ENCODE measurements around the gene STAC2. TPM values are rescaled to one million over a fixed set of nuclear protein-coding genes. Genes with fewer than 3 reads are reported as not detected.

Gene STAC2
- total and polyA plus RNA-seq, 2 of the 13 experiments (the other 11 are each of a cell fraction or from before 2014, with no cell fraction given) = not detected

GRCh38 chr17:39181303-39181702 is 44.4 kb downstream of the STAC2 start (continued):
- TF ChIP-seq SAFB2 (CRISPR knock-in tag; IDR thresholded peaks at IDR 0.05; ENCODE audit: borderline replicate concordance, low read depth) (no peak), ZC3H4 (CRISPR knock-in tag; IDR thresholded peaks at IDR 0.05; ENCODE audit: borderline replicate concordance) (no peak), AKAP8 (CRISPR knock-in tag; IDR thresholded peaks at IDR 0.05) (no peak), ZNF496 (CRISPR knock-in tag; IDR thresholded peaks at IDR 0.05; ENCODE audit: insufficient replicate concordance) (no peak), SKI (IDR thresholded peaks at IDR 0.05; ENCODE audit: partially characterized antibody) (no peak), ZNF562 (CRISPR knock-in tag; IDR thresholded peaks at IDR 0.05; ENCODE audit: borderline replicate concordance) (no peak)
- TF ChIP-seq, protein P1, sequence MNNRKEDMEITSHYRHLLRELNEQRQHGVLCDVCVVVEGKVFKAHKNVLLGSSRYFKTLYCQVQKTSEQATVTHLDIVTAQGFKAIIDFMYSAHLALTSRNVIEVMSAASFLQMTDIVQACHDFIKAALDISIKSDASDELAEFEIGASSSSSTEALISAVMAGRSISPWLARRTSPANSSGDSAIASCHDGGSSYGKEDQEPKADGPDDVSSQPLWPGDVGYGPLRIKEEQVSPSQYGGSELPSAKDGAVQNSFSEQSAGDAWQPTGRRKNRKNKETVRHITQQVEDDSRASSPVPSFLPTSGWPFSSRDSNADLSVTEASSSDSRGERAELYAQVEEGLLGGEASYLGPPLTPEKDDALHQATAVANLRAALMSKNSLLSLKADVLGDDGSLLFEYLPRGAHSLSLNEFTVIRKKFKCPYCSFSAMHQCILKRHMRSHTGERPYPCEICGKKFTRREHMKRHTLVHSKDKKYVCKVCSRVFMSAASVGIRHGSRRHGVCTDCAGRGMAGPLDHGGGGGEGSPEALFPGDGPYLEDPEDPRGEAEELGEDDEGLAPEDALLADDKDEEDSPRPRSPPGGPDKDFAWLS (CRISPR knock-in tag; IDR thresholded peaks at IDR 0.05; ENCODE audit: borderline replicate concordance) = no peak

DNA sequence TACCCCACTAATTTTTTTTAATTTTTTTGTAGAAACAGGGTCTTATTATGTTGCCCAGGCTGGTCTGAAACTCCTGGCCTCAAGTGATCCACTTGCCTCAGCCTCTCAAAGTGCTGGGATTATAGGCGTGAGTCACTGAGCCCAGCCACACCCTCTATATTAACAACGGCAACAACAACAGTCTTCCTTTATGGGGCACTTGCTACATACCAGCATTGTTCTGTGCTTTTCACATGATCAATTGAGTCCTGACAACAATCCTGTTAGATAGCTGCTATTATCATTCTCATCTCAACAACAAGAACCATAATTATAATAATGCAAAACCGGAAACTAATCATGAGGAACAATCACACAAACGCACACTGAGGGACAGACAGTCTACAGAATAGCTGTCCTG is 47.2 kb downstream of the STAC2 start:
- H3K9ac ChIP-seq (ENCODE audit: insufficient read depth, low read depth, low read length) = no peak overlapping the region
- H4K20me1 ChIP-seq (ENCODE audit: insufficient read depth, low read length) = no peaks in the 10 kb centered on the region; the same call in 1 of the 2 replicates
- H3K27ac ChIP-seq (ENCODE audit: extremely low read length, insufficient read depth, low read length) = no peak overlapping the region
- no TSS peak for BruUV-seq (replicated peaks)
- H3K4me1 ChIP-seq (ENCODE audit: insufficient read depth, low read length) = no peaks in the 10 kb centered on the region
- WGBS (ENCODE audit: low lambda C conversion rate) = 87% methylated on average over 4 of the region's 4 CpGs
- CTCF ChIA-PET (ENCODE audit: low intra/inter-chr PET ratio, low total read pairs) = no interaction called here
- intact Hi-C loops (cut with micrococcal nuclease; ENCODE audit: unreplicated experiment) (no loop called here), in situ Hi-C loops (cut with HindIII; ENCODE audit: extremely low pct_ligation_motif_present, low pct_unique_long_range_greater_than_20kb) (no loop called here)
- FAIRE-seq (no peak), ATAC-seq (no peak), DNase-seq (ENCODE audit: low spot score) (no peak)
- TF ChIP-seq, protein P2, sequence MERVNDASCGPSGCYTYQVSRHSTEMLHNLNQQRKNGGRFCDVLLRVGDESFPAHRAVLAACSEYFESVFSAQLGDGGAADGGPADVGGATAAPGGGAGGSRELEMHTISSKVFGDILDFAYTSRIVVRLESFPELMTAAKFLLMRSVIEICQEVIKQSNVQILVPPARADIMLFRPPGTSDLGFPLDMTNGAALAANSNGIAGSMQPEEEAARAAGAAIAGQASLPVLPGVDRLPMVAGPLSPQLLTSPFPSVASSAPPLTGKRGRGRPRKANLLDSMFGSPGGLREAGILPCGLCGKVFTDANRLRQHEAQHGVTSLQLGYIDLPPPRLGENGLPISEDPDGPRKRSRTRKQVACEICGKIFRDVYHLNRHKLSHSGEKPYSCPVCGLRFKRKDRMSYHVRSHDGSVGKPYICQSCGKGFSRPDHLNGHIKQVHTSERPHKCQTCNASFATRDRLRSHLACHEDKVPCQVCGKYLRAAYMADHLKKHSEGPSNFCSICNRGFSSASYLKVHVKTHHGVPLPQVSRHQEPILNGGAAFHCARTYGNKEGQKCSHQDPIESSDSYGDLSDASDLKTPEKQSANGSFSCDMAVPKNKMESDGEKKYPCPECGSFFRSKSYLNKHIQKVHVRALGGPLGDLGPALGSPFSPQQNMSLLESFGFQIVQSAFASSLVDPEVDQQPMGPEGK (CRISPR knock-in tag; IDR thresholded peaks at IDR 0.05) = no peak
- TF ChIP-seq ZNF629 (CRISPR knock-in tag; conservative IDR thresholded peaks at IDR 0.05) = no peak
- TF ChIP-seq THAP8 (CRISPR knock-in tag; IDR thresholded peaks at IDR 0.05; ENCODE audit: borderline replicate concordance) = no peak
- no peak for TF ChIP-seq SMARCC2 (IDR thresholded peaks at IDR 0.05)
- TF ChIP-seq ZSCAN9 (CRISPR knock-in tag; IDR thresholded peaks at IDR 0.05; ENCODE audit: borderline replicate concordance) = no peak
- no peak for TF ChIP-seq ZNF124 (CRISPR knock-in tag; IDR thresholded peaks at IDR 0.05)
- H3K27me3 ChIP-seq (ENCODE audit: control insufficient read depth in 1 of 2, insufficient read depth in 2 of 2, low read length in 2 of 2) = no peaks in the 10 kb centered on the region
- no peaks in the 10 kb centered on the region for H3K36me3 ChIP-seq (replicated peaks in 1 of 2; ENCODE audit: control insufficient read depth in 1 of 2, insufficient read depth in 2 of 2, low read length in 2 of 2)
- H3K79me2 ChIP-seq (ENCODE audit: insufficient read depth, low read length) = no peaks in the 10 kb centered on the region
- H3K9me3 ChIP-seq (ENCODE audit: low read length) = no peaks in the 10 kb centered on the region
- POLR2A ChIA-PET = no interaction called here
- no peak overlapping the region for H3K4me3 ChIP-seq (replicated peaks in 1 of 3; ENCODE audit: insufficient read depth in 1 of 3, low read depth in 2 of 3, low read length in 3 of 3)
- no peak overlapping the region for H3K4me2 ChIP-seq (ENCODE audit: low read depth, low read length)
- H2AFZ ChIP-seq (ENCODE audit: low read length) = no peak overlapping the region
